GM12878 (cell line): ENCODE measurements around the gene DMAP1. TPM values are rescaled to one million over a fixed set of nuclear protein-coding genes. Genes with fewer than 3 reads are reported as not detected.

Source experiments
- ATAC-seq: fragments of 200-7000 bp; cut with Tn5 transposase; 3 replicates; pipeline ENCODE4 v1.9.1; 2020; ENCODE audit warnings: mild to moderate bottlenecking, moderate library complexity
- BruUV-seq: library from RNA; stranded (reverse); fragments of 400-500 nt; replicated peaks from 2 replicates; lab custom pipeline; 2021; lab: Mats Ljungman, UMichigan
- CTCF ChIA-PET: fragments of 300-600 bp; sonication (Branson Sonifier 250); formaldehyde crosslinking; extraction: SDS; loops from one replicate; lab custom pipeline; 2021; ENCODE audit warnings: inconsistent platforms; lab: Yijun Ruan, JAX
- POLR2A ChIA-PET: fragments of 350-600 bp; formaldehyde crosslinking; extraction: SDS; loops from one replicate; lab custom pipeline; 2021; ENCODE audit warnings: inconsistent platforms; lab: Charles Lee
- RAD21 ChIA-PET: fragments of 300-600 bp; sonication (Branson Sonifier 250); formaldehyde crosslinking; loops from one replicate; lab custom pipeline; 2023; ENCODE audit warnings: antibody characterized with exemption; ENCODE audit not compliant: unreplicated experiment; lab: Charles Lee
- SMC1A ChIA-PET: fragments of 300-600 bp; sonication (Branson Sonifier 250); formaldehyde crosslinking; loops from one replicate; lab custom pipeline; 2023; ENCODE audit not compliant: unreplicated experiment, uncharacterized antibody; lab: Charles Lee
- DNase-seq: peaks from one replicate; pipeline ENCODE4 v3.0.0-alpha.2; 2011; ENCODE audit warnings: low read depth, low spot score
- FAIRE-seq: peaks from 3 replicates; lab custom pipeline; 2011; peaks lifted over from hg19 to GRCh38; lab: Jason Lieb, UNC
- H2AFZ ChIP-seq: 2 replicates; pipeline ENCODE4 v1.6.0; 2011; ENCODE audit warnings: low read depth, low read length, control low read depth; ENCODE audit not compliant: control insufficient read depth
- H3K27ac ChIP-seq: 2 replicates; pipeline ENCODE4 v1.5.1; 2011; ENCODE audit warnings: control low read depth; ENCODE audit not compliant: control insufficient read depth, insufficient read depth
- H3K27me3 ChIP-seq, 2 experiments: replicated peaks in 1 of 2; 2 replicates each; pipeline versions ENCODE4 v1.6.0 to v1.6.1; 2011; ENCODE audit warnings: low read length in 1 of 2; ENCODE audit not compliant: control insufficient read depth in 2 of 2, insufficient read depth in 2 of 2
- H3K36me3 ChIP-seq, 2 experiments: 2 replicates each; pipeline ENCODE4 v1.5.1; 2011; ENCODE audit warnings: low read length in 1 of 2; ENCODE audit not compliant: control insufficient read depth in 2 of 2, insufficient read depth in 2 of 2
- H3K4me1 ChIP-seq: 2 replicates; pipeline ENCODE4 v1.6.1; 2011; ENCODE audit warnings: mild to moderate bottlenecking, low read length, moderate library complexity, mixed read lengths; ENCODE audit not compliant: control insufficient read depth, insufficient read depth
- H3K4me2 ChIP-seq: 2 replicates; pipeline ENCODE4 v1.6.0; 2011; ENCODE audit warnings: control low read depth; ENCODE audit not compliant: control insufficient read depth, insufficient read depth
- H3K4me3 ChIP-seq: fragments of 200-600 bp; sonication (generic); 2 replicates; pipeline ENCODE4 v1.5.1; 2016
- H3K79me2 ChIP-seq: 2 replicates; pipeline ENCODE4 v1.6.0; 2011; ENCODE audit warnings: low read length; ENCODE audit not compliant: control insufficient read depth, insufficient read depth
- H3K9ac ChIP-seq: 2 replicates; pipeline ENCODE4 v1.8.0; 2011; ENCODE audit warnings: low read length, control low read depth, mixed read lengths; ENCODE audit not compliant: control insufficient read depth, insufficient read depth
- H3K9me3 ChIP-seq: replicated peaks from 3 replicates; pipeline ENCODE4 v1.5.1; 2011; ENCODE audit warnings: mild to moderate bottlenecking, low read length; ENCODE audit not compliant: control insufficient read depth, insufficient read depth
- H4K20me1 ChIP-seq: 2 replicates; pipeline ENCODE4 v1.6.0; 2011; ENCODE audit not compliant: control insufficient read depth, insufficient read depth
- CBX3 ChIP-seq: fragments of 200-600 bp; sonication (generic); IDR thresholded peaks from 2 replicates; pipeline ENCODE4 v1.6.1; 2016; ENCODE audit warnings: low read depth, borderline replicate concordance
- ETV6 ChIP-seq, 2 experiments: fragments of 450-650 bp in 1 of 2; IDR thresholded peaks in 1 of 2; conservative IDR thresholded peaks in 1 of 2; 2 replicates each; pipeline ENCODE4 v1.6.1; 2014; ENCODE audit warnings: antibody characterized with exemption in 1 of 2, borderline replicate concordance in 1 of 2, low read depth in 1 of 2, mild to moderate bottlenecking in 1 of 2, moderate library complexity in 1 of 2
- KDM1A ChIP-seq: fragments of 200-600 bp; sonication (generic); IDR thresholded peaks from 2 replicates; pipeline ENCODE4 v1.6.1; 2016; ENCODE audit warnings: borderline replicate concordance
- NR2C1 ChIP-seq: fragments of 450-650 bp; IDR thresholded peaks from 2 replicates; pipeline ENCODE4 v1.6.1; 2017; ENCODE audit warnings: antibody characterized with exemption, mild to moderate bottlenecking, moderate library complexity
- PAX8 ChIP-seq: fragments of 450-650 bp; IDR thresholded peaks from 2 replicates; pipeline ENCODE4 v1.6.1; 2017; ENCODE audit warnings: mild to moderate bottlenecking, moderate library complexity
- PML ChIP-seq: IDR thresholded peaks from 2 replicates; pipeline ENCODE4 v1.6.1; 2012; ENCODE audit warnings: low read length, inconsistent platforms
- POLR2A ChIP-seq: IDR thresholded peaks from 2 replicates; pipeline ENCODE4 v1.6.1; 2011; ENCODE audit warnings: low read depth, mild to moderate bottlenecking, low read length
- POLR2AphosphoS5 ChIP-seq: IDR thresholded peaks from 2 replicates; pipeline ENCODE4 v1.6.1; 2011; ENCODE audit warnings: mild to moderate bottlenecking, low read length, inconsistent platforms
- RAD21 ChIP-seq: IDR thresholded peaks from 2 replicates; pipeline ENCODE4 v1.6.1; 2011; ENCODE audit warnings: mild to moderate bottlenecking, low read depth, low read length, moderate library complexity; ENCODE audit not compliant: insufficient read depth
- RELA ChIP-seq: fragments of 450-650 bp; IDR thresholded peaks from 2 replicates; pipeline ENCODE4 v1.8.0; 2014; ENCODE audit warnings: borderline replicate concordance; ENCODE audit not compliant: partially characterized antibody
- SUZ12 ChIP-seq: fragments of 200-600 bp; sonication (generic); IDR thresholded peaks from one replicate; pipeline ENCODE4 v1.6.1; 2018; ENCODE audit warnings: antibody characterized with exemption, mild to moderate bottlenecking; ENCODE audit not compliant: unreplicated experiment
- TCF3 ChIP-seq: IDR thresholded peaks from 2 replicates; pipeline ENCODE4 v1.6.1; 2012; ENCODE audit warnings: low read depth, mild to moderate bottlenecking, low read length, borderline replicate concordance; ENCODE audit not compliant: insufficient read depth
- WGBS: methylation state at CpG from one replicate; pipeline ENCODE4 v1.1.6; 2016; ENCODE audit warnings: low lambda C conversion rate; ENCODE audit not compliant: insufficient replicate concordance, insufficient coverage; ENCODE audit errors: missing lambda C conversion rate; 5-methylcytosine and 5-hydroxymethylcytosine counted together
- in situ Hi-C: fragments of 300-500 bp; cut with MboI; formaldehyde crosslinking; loops from 9 replicates; pipeline ENCODE4 v1.14.3; 2018; ENCODE audit warnings: mixed read lengths
- intact Hi-C: fragments of 100-400 bp; cut with micrococcal nuclease; formaldehyde crosslinking; loops from one replicate; pipeline ENCODE4 v1.14.2; 2022; ENCODE audit not compliant: unreplicated experiment
- polyA plus RNA-seq, 11 experiments: library from polyadenylated mRNA; depleted of rRNA in 4 of 11; unstranded in 6 of 11; stranded (reverse) in 5 of 11; fragments of >200 nt; fragmentation: Nextera tagmentation in 4 of 11; fragmentation: Illumina TruSeq in 1 of 11; extraction: Ambion mirVana in 4 of 11; extraction: Trizol in 1 of 11; gene quantifications; 1 replicate in 1 of 11; 2 replicates in 10 of 11; pipeline versions ENCODE4 v1.2.1 to v1.2.3, GENCODE V29; 2011 to 2016; ENCODE audit warnings: inconsistent platforms in 2 of 11, missing spikeins in 2 of 11, low read depth in 1 of 11
- total RNA-seq, 4 experiments: library from RNA; depleted of rRNA in 3 of 4; stranded (reverse); fragments of >200 nt in 3 of 4; fragmentation: Illumina TruSeq in 1 of 4; extraction: Trizol in 1 of 4; gene quantifications; 2 replicates each; pipeline versions ENCODE4 v1.2.1 to v1.2.3, GENCODE V29; 2013 to 2021
- TF ChIP-seq, protein P1 (sequence below): fragments of 450-650 bp; IDR thresholded peaks from 2 replicates; pipeline ENCODE4 v1.6.1; 2017; ENCODE audit warnings: mild to moderate bottlenecking, moderate library complexity
- TF ChIP-seq, protein P2 (sequence below): fragments of 450-650 bp; conservative IDR thresholded peaks from 2 replicates; pipeline ENCODE4 v1.6.1; 2017; ENCODE audit warnings: mild to moderate bottlenecking, moderate library complexity
- TF ChIP-seq, protein P3 (sequence below): fragments of 150-350 bp; IDR thresholded peaks from 2 replicates; pipeline ENCODE4 v1.6.1; 2014; ENCODE audit warnings: mild to moderate bottlenecking, low read depth, low read length
- TF ChIP-seq, protein P4 (sequence below): fragments of 450-650 bp; IDR thresholded peaks from 2 replicates; pipeline ENCODE4 v1.6.1; 2017; ENCODE audit warnings: borderline replicate concordance

DMAP1 gene
- total and polyA plus RNA-seq, 10 of the 15 experiments (the other 5 are each of a cell fraction or from before 2014, with no cell fraction given): 1.9 to 59.1 (median 37.7) TPM

DNA sequence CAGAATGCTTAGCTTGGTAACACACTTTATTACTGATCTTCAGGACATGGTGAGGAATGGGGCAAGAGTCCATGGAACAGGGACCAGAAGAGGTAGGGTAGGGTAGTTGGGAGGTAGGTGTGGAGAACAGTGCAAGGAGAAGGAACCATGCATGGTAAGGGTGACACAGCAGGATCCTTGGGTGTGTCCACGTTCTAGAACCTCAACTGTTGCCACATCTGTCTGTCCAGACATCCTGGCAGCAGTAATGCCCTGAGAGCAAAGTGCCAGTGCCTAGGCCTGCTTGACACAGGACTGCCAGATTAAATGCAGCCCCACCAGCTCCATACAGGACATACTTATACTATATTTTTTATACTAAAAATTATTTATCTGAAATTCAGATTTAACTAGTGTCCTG, 13.9 kb downstream of the DMAP1 start:
- CTCF ChIA-PET: interaction anchor here (1.5 to 3.2 kb wide), 2 partner anchors 9 to 11 kb away, joined by 4 to 20 read pairs; no protein-coding TSS in a partner anchor
- no peak for ATAC-seq
- RAD21 ChIA-PET: interaction anchor here (1.2 kb wide), 1 partner anchor 10 kb away, joined by 3 read pairs; no protein-coding TSS in a partner anchor
- 92% methylated on average over 1 of the region's 1 CpG for WGBS
- SMC1A ChIA-PET: interaction anchor here (2.5 kb wide), 1 partner anchor 14 kb away, joined by 8 read pairs; the partner anchor contains the start of gene DMAP1
- Histone ChIP-seq H2AFZ (no peak overlapping the region), H4K20me1 (no peaks in the 10 kb centered on the region), H3K36me3 (peaks cover 0 to 5% of the 10 kb centered on the region in 2 experiments; a peak in 1 of 4 replicates), H3K27ac (no peak overlapping the region), H3K4me3 (no peak overlapping the region), H3K9me3 (no peaks in the 10 kb centered on the region), H3K4me2 (no peak overlapping the region), H3K9ac (no peak overlapping the region), H3K79me2 (no peaks in the 10 kb centered on the region), H3K4me1 (no peaks in the 10 kb centered on the region), H3K27me3 (no peaks in the 10 kb centered on the region)
- POLR2A ChIA-PET: no interaction called here
- in situ Hi-C loops: no loop called here
- no peak for FAIRE-seq
- no peak for DNase-seq
- BruUV-seq: no TSS peak
- intact Hi-C loops: no loop called here
- no peak for TF ChIP-seq TCF3
- TF ChIP-seq, protein P1, sequence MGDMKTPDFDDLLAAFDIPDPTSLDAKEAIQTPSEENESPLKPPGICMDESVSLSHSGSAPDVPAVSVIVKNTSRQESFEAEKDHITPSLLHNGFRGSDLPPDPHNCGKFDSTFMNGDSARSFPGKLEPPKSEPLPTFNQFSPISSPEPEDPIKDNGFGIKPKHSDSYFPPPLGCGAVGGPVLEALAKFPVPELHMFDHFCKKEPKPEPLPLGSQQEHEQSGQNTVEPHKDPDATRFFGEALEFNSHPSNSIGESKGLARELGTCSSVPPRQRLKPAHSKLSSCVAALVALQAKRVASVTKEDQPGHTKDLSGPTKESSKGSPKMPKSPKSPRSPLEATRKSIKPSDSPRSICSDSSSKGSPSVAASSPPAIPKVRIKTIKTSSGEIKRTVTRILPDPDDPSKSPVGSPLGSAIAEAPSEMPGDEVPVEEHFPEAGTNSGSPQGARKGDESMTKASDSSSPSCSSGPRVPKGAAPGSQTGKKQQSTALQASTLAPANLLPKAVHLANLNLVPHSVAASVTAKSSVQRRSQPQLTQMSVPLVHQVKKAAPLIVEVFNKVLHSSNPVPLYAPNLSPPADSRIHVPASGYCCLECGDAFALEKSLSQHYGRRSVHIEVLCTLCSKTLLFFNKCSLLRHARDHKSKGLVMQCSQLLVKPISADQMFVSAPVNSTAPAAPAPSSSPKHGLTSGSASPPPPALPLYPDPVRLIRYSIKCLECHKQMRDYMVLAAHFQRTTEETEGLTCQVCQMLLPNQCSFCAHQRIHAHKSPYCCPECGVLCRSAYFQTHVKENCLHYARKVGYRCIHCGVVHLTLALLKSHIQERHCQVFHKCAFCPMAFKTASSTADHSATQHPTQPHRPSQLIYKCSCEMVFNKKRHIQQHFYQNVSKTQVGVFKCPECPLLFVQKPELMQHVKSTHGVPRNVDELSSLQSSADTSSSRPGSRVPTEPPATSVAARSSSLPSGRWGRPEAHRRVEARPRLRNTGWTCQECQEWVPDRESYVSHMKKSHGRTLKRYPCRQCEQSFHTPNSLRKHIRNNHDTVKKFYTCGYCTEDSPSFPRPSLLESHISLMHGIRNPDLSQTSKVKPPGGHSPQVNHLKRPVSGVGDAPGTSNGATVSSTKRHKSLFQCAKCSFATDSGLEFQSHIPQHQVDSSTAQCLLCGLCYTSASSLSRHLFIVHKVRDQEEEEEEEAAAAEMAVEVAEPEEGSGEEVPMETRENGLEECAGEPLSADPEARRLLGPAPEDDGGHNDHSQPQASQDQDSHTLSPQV: no peak
- TF ChIP-seq RELA: no peak
- TF ChIP-seq, protein P2, sequence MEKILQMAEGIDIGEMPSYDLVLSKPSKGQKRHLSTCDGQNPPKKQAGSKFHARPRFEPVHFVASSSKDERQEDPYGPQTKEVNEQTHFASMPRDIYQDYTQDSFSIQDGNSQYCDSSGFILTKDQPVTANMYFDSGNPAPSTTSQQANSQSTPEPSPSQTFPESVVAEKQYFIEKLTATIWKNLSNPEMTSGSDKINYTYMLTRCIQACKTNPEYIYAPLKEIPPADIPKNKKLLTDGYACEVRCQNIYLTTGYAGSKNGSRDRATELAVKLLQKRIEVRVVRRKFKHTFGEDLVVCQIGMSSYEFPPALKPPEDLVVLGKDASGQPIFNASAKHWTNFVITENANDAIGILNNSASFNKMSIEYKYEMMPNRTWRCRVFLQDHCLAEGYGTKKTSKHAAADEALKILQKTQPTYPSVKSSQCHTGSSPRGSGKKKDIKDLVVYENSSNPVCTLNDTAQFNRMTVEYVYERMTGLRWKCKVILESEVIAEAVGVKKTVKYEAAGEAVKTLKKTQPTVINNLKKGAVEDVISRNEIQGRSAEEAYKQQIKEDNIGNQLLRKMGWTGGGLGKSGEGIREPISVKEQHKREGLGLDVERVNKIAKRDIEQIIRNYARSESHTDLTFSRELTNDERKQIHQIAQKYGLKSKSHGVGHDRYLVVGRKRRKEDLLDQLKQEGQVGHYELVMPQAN: no peak
- TF ChIP-seq, protein P3, sequence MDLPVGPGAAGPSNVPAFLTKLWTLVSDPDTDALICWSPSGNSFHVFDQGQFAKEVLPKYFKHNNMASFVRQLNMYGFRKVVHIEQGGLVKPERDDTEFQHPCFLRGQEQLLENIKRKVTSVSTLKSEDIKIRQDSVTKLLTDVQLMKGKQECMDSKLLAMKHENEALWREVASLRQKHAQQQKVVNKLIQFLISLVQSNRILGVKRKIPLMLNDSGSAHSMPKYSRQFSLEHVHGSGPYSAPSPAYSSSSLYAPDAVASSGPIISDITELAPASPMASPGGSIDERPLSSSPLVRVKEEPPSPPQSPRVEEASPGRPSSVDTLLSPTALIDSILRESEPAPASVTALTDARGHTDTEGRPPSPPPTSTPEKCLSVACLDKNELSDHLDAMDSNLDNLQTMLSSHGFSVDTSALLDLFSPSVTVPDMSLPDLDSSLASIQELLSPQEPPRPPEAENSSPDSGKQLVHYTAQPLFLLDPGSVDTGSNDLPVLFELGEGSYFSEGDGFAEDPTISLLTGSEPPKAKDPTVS: no peak
- no peak for TF ChIP-seq POLR2A
- TF ChIP-seq, protein P4, sequence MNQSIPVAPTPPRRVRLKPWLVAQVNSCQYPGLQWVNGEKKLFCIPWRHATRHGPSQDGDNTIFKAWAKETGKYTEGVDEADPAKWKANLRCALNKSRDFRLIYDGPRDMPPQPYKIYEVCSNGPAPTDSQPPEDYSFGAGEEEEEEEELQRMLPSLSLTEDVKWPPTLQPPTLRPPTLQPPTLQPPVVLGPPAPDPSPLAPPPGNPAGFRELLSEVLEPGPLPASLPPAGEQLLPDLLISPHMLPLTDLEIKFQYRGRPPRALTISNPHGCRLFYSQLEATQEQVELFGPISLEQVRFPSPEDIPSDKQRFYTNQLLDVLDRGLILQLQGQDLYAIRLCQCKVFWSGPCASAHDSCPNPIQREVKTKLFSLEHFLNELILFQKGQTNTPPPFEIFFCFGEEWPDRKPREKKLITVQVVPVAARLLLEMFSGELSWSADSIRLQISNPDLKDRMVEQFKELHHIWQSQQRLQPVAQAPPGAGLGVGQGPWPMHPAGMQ: no peak
- no peak for TF ChIP-seq NR2C1
- TF ChIP-seq CBX3: no peak
- no peak for TF ChIP-seq POLR2AphosphoS5
- TF ChIP-seq RAD21: no peak
- no peak for TF ChIP-seq PAX8
- TF ChIP-seq KDM1A: no peak
- TF ChIP-seq ETV6 (conservative IDR thresholded peaks at IDR 0.05 in 1 of 2, IDR thresholded peaks at IDR 0.05 in 1 of 2; ENCODE audit: borderline replicate concordance in 1 of 2, low read depth in 1 of 2): no peak
- no peak for TF ChIP-seq PML
- no peak for TF ChIP-seq SUZ12
